Measurements from ENCODE around the gene ZDHHC13. TPM values are rescaled to one million over a fixed set of nuclear protein-coding genes. Genes with fewer than 3 reads are reported as not detected.

The ZDHHC13 gene
- total RNA-seq, 1 experiment from 2014 or later = 21.8 TPM

GRCh38 chr11:19092850-19093249 lies 24.1 kb upstream of the ZDHHC13 start:
- no peak overlapping the region for H3K4me2 ChIP-seq (ENCODE audit: low read length)
- no peak overlapping the region for H3K4me3 ChIP-seq (replicated peaks in 1 of 2; ENCODE audit: low read depth in 1 of 2, low read length in 2 of 2)
- H3K79me2 ChIP-seq (ENCODE audit: insufficient read depth, low read length) = no peaks in the 10 kb centered on the region
- intact Hi-C loops (cut with micrococcal nuclease) = no loop called here
- ChIA-PET RAD21 (ENCODE audit: low non-redundant PET in 1 of 2, low total read pairs in 2 of 2, uncharacterized antibody in 2 of 2, unreplicated experiment in 2 of 2) (no interaction called here), CTCF (no interaction called here), POLR2A (no interaction called here)
- ATAC-seq (no peak), DNase-seq (ENCODE audit: low read depth, low spot score) (no peak)
- no peaks in the 10 kb centered on the region for H3K9me2 ChIP-seq (ENCODE audit: insufficient read depth)
- TF ChIP-seq REST (IDR thresholded peaks at IDR 0.05; ENCODE audit: low read depth) = no peak
- no peak for TF ChIP-seq ZFX (IDR thresholded peaks at IDR 0.05)
- TF ChIP-seq ZNF274 (IDR thresholded peaks at IDR 0.05; ENCODE audit: low read depth, low read length) = no peak
- TF ChIP-seq POLR2AphosphoS5 (IDR thresholded peaks at IDR 0.05; ENCODE audit: low read depth, low read length) = no peak
- no peak for TF ChIP-seq CBX3 (IDR thresholded peaks at IDR 0.05; ENCODE audit: low read depth)
- TF ChIP-seq TCF7L2 (IDR thresholded peaks at IDR 0.05; ENCODE audit: borderline replicate concordance, extremely low read depth, insufficient read depth, insufficient read length) = no peak
- TF ChIP-seq CEBPB (IDR thresholded peaks at IDR 0.05; ENCODE audit: low read depth) = no peak
- TF ChIP-seq YY1 (IDR thresholded peaks at IDR 0.05; ENCODE audit: extremely low read depth, insufficient replicate concordance, low read depth, low read length) = no peak
- no peak for TF ChIP-seq SIN3A (IDR thresholded peaks at IDR 0.05; ENCODE audit: low read depth)
- TF ChIP-seq, protein P1, sequence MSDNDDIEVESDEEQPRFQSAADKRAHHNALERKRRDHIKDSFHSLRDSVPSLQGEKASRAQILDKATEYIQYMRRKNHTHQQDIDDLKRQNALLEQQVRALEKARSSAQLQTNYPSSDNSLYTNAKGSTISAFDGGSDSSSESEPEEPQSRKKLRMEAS (IDR thresholded peaks at IDR 0.05) = no peak
- TF ChIP-seq EGR1 (IDR thresholded peaks at IDR 0.05; ENCODE audit: low read depth) = no peak
- TF ChIP-seq JUND (IDR thresholded peaks at IDR 0.05) = no peak
- no TSS peak for BruUV-seq (replicated peaks)
- no peaks in the 10 kb centered on the region for H3K9me3 ChIP-seq (ENCODE audit: control insufficient read depth in 1 of 2, insufficient read depth in 1 of 2, low read depth in 1 of 2, low read length in 2 of 2)
- no peaks in the 10 kb centered on the region for H4K20me1 ChIP-seq (ENCODE audit: insufficient read depth)
- H3K36me3 ChIP-seq (ENCODE audit: control insufficient read depth in 1 of 2, insufficient read depth in 2 of 2, low read length in 2 of 2) = no peaks in the 10 kb centered on the region
- H3K4me1 ChIP-seq (ENCODE audit: control insufficient read depth in 1 of 2, insufficient read depth in 2 of 2, low read length in 2 of 2) = peaks cover 0 to 4% of the 10 kb centered on the region in 2 experiments; a peak in 1 of 4 replicates
- H3K27ac ChIP-seq (ENCODE audit: low read depth, low read length) = no peak overlapping the region
- H2AFZ ChIP-seq (ENCODE audit: low read depth, low read length, poor library complexity, severe bottlenecking) = no peak overlapping the region
- no peak overlapping the region for H3K9ac ChIP-seq (ENCODE audit: low read length)
- H3K27me3 ChIP-seq (ENCODE audit: insufficient read depth, low read length) = no peaks in the 10 kb centered on the region

All from HCT116 (cell line).